ENCODE measurements around the gene FAM241B.

- TF ChIP-seq REST (IDR thresholded peaks at IDR 0.05; ENCODE audit: insufficient read depth in 1 of 2, low read depth in 2 of 2, low read length in 2 of 2) = no peak
- TF ChIP-seq SIN3A (IDR thresholded peaks at IDR 0.05; ENCODE audit: borderline replicate concordance, insufficient read depth, low read length) = no peak
- no peak for TF ChIP-seq POLR2AphosphoS5 (IDR thresholded peaks at IDR 0.05; ENCODE audit: low read depth, low read length)
- no peak for TF ChIP-seq TAF1 (IDR thresholded peaks at IDR 0.05; ENCODE audit: borderline replicate concordance, insufficient read depth, low read length)
- TF ChIP-seq FOXP2 (optimal IDR thresholded peaks at IDR 0.05; ENCODE audit: borderline replicate concordance, extremely low read depth, extremely low read length, insufficient read depth) = no peak
Measured at GRCh38 chr10:69652111-69652856, 22.2 kb downstream of the FAM241B start.
